Tibial nerve (tissue), 4 donors: ENCODE data around the gene NF2.

Source experiments
- CTCF ChIP-seq, 5 experiments: fragments of 200-600 bp in 3 of 5; fragments of 450-650 bp in 2 of 5; sonication (generic) in 3 of 5; IDR thresholded peaks; one replicate each; pipeline ENCODE4 v1.5.1; 2016 to 2019; ENCODE audit warnings: antibody characterized with exemption in 5 of 5, mild to moderate bottlenecking in 3 of 5, moderate library complexity in 2 of 5
- EP300 ChIP-seq, 2 donors: sonication (generic); formaldehyde crosslinking; IDR thresholded peaks; one replicate each; pipeline ENCODE4 v1.6.1; 2017; ENCODE audit warnings: antibody characterized with exemption in 2 of 2, mild to moderate bottlenecking in 1 of 2
- POLR2A ChIP-seq, 2 donors: fragments of 450-650 bp; IDR thresholded peaks; one replicate each; pipeline ENCODE4 v1.6.1; 2017; ENCODE audit warnings: antibody characterized with exemption in 2 of 2, mild to moderate bottlenecking in 2 of 2, moderate library complexity in 2 of 2

GRCh38 chr22:29689880-29690213 is 86.4 kb downstream of the NF2 start:
- TF ChIP-seq EP300 (IDR thresholded peaks at IDR 0.05) (no peak), CTCF (IDR thresholded peaks at IDR 0.05) (peak; percentile 52 to 76 (median 66)), POLR2A (IDR thresholded peaks at IDR 0.05) (no peak)
